GM12873 (cell line): Measurements from ENCODE around the gene BICC1.

Source experiments
- TF ChIP-seq, protein P1 (sequence below): IDR thresholded peaks from 2 replicates; pipeline ENCODE4 v1.5.1; 2012; ENCODE audit warnings: low read depth, mild to moderate bottlenecking, moderate library complexity, low read length, control low read depth; ENCODE audit not compliant: insufficient read depth; ENCODE audit errors: missing control alignments

Gene BICC1

GRCh38 chr10:58753425-58753824, 240.8 kb downstream of the BICC1 start:
- TF ChIP-seq, protein P1, sequence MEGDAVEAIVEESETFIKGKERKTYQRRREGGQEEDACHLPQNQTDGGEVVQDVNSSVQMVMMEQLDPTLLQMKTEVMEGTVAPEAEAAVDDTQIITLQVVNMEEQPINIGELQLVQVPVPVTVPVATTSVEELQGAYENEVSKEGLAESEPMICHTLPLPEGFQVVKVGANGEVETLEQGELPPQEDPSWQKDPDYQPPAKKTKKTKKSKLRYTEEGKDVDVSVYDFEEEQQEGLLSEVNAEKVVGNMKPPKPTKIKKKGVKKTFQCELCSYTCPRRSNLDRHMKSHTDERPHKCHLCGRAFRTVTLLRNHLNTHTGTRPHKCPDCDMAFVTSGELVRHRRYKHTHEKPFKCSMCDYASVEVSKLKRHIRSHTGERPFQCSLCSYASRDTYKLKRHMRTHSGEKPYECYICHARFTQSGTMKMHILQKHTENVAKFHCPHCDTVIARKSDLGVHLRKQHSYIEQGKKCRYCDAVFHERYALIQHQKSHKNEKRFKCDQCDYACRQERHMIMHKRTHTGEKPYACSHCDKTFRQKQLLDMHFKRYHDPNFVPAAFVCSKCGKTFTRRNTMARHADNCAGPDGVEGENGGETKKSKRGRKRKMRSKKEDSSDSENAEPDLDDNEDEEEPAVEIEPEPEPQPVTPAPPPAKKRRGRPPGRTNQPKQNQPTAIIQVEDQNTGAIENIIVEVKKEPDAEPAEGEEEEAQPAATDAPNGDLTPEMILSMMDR: no peak

GRCh38 chr10:58754469-58755339, 242.0 kb downstream of the BICC1 start:
- TF ChIP-seq, protein P1: no peak

DNA sequence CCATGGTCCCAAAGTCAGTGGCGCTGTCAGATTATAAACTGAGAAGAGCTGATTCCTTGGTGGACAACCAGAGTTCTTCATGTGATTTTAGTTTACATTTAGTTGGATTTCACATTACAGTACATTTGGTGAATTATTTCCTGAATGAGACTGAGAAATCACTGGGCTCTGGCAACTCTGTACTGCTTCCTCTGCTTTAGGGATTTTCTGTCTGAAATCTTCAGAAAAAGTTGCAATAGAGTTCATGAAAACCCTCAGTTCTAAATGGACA, 242.6 kb downstream of the BICC1 start:
- TF ChIP-seq, protein P1: no peak

DNA sequence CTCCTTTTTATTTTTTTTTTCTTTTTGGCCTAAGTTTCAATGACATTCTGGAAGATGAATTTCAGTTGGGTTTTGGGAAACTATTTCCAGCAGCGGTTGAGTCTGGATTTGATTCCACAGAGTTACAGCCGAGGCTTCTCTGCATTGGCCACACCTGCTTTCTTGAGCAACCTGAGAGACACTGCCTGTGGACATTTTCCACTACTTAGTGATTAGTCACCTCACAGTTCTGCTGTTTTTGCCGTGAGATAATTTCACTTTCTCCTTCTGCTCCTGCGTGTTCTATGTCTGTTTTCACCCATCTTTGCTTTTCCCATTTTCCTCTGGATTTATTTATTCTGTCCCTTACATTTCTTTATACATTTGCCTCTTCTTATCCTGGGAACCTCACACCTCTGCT, 243.0 kb downstream of the BICC1 start:
- TF ChIP-seq, protein P1: no peak

- TF ChIP-seq, protein P1: no peak
These were observed 243.6 kb downstream of the BICC1 start for GRCh38 chr10:58756130-58756719.

DNA sequence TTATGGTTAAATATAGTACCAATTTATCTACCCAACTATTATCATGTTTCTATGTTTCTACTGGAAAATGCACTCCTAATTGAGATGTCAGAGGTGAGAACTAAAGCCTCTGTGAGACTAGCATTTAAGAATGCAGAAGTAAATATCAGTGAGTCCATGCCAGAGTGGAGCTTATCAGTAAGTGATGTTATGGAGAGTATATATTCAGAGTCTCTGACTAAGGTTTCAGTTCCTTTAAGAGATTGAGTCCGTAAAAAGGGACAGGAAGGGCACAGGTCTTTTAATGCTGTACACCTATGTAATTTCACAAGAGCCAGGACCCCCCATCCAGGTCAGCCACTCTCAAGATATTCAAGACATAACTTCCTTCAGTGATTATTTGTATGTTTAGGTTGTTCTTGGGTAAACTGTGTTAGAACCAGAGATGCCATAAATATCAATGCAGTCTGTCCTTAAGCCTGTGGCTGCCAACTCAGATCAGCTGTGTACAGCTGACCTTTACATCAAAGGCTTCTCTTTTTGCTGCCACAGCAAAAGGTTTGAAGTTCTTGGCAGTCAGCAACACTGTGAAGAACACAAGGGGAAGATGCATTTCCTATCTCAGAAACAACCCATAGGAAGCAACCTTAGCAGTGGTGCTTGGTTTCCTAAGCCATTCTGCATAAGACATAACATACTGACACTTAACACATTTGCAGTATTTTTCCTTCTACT, 244.8 kb downstream of the BICC1 start:
- TF ChIP-seq, protein P1: no peak

GRCh38 chr10:58758321-58758720, 245.6 kb downstream of the BICC1 start:
- TF ChIP-seq, protein P1: no peak
